HG03103 (cell line): Measurements from ENCODE around the gene UPP2.

ENCODE experiments used
- ATAC-seq: cut with Tn5 transposase; IDR thresholded peaks from one replicate; pipeline ENCODE4 v1.9.1; 2021; ENCODE audit warnings: low read depth; ENCODE audit not compliant: unreplicated experiment

UPP2 gene

GRCh38 chr2:158103411-158104012 lies 1.8 kb downstream of the UPP2 start:
- no peak for ATAC-seq

GRCh38 chr2:158104903-158105302 lies 3.2 kb downstream of the UPP2 start:
- no peak for ATAC-seq

- no peak for ATAC-seq
Measured at GRCh38 chr2:158112992-158113391, 11.3 kb downstream of the UPP2 start.

- no peak for ATAC-seq
Measured at GRCh38 chr2:158113741-158114295, 12.1 kb downstream of the UPP2 start.

- ATAC-seq: no peak
Measured at GRCh38 chr2:158114516-158114915, 12.8 kb downstream of the UPP2 start.

GRCh38 chr2:158115202-158115767 lies 13.6 kb downstream of the UPP2 start:
- no peak for ATAC-seq

GRCh38 chr2:158116936-158117335 lies 15.3 kb downstream of the UPP2 start:
- no peak for ATAC-seq

- ATAC-seq: no peak
Measured at GRCh38 chr2:158120102-158120501, 18.4 kb downstream of the UPP2 start.

GRCh38 chr2:158120664-158121641 lies 19.3 kb downstream of the UPP2 start:
- no peak for ATAC-seq

GRCh38 chr2:158124896-158125295 lies 23.2 kb downstream of the UPP2 start:
- no peak for ATAC-seq

GRCh38 chr2:158125756-158126498 lies 24.3 kb downstream of the UPP2 start:
- no peak for ATAC-seq

GRCh38 chr2:158127380-158127804 lies 25.7 kb downstream of the UPP2 start:
- no peak for ATAC-seq

GRCh38 chr2:158128168-158128973 lies 26.7 kb downstream of the UPP2 start:
- no peak for ATAC-seq

GRCh38 chr2:158129037-158129436 lies 27.4 kb downstream of the UPP2 start:
- no peak for ATAC-seq

GRCh38 chr2:158130832-158131473 lies 29.3 kb downstream of the UPP2 start:
- no peak for ATAC-seq

- no peak for ATAC-seq
Measured at GRCh38 chr2:158131483-158131912, 29.8 kb downstream of the UPP2 start.

- ATAC-seq: no peak
Measured at GRCh38 chr2:158131919-158132566, 30.4 kb downstream of the UPP2 start.

GRCh38 chr2:158134055-158134454 lies 32.4 kb downstream of the UPP2 start:
- ATAC-seq: no peak

- no peak for ATAC-seq
Measured at GRCh38 chr2:158134655-158135054, 33.0 kb downstream of the UPP2 start.
